B cell (primary cell): ENCODE measurements around the gene NAXE. TPM values are rescaled to one million over a fixed set of nuclear protein-coding genes. Genes with fewer than 3 reads are reported as not detected.

Experiments
- ATAC-seq: fragments of 200-7000 bp; cut with Tn5 transposase; one replicate; pipeline ENCODE4 v1.10.0; 2021; ENCODE audit warnings: low read depth, mild to moderate bottlenecking, moderate number of reproducible peaks, moderate library complexity
- CTCF ChIA-PET: fragments of 350-600 bp; sonication (Branson Sonifier 250); formaldehyde crosslinking; loops from one replicate; lab custom pipeline; 2021; ENCODE audit warnings: antibody characterized with exemption, inconsistent platforms; lab: Charles Lee
- POLR2A ChIA-PET: fragments of 350-600 bp; sonication (Branson Sonifier 250); formaldehyde crosslinking; loops from one replicate; lab custom pipeline; 2021; ENCODE audit warnings: antibody characterized with exemption; lab: Charles Lee
- DNase-seq: peaks from one replicate; pipeline ENCODE4 v3.0.0; 2013
- H2AFZ ChIP-seq: 2 replicates; pipeline ENCODE4 v1.6.1; 2012; ENCODE audit warnings: mild to moderate bottlenecking, low read depth, low read length; ENCODE audit not compliant: insufficient read depth, poor library complexity, severe bottlenecking
- H3K27ac ChIP-seq, 2 donors: 1 replicate in 1 of 2; 2 replicates in 1 of 2; pipeline ENCODE4 v1.5.1; 2012 to 2013; ENCODE audit warnings: low read length in 2 of 2, mild to moderate bottlenecking in 2 of 2, moderate library complexity in 1 of 2
- H3K27me3 ChIP-seq, 4 experiments: fragments of 200-600 bp in 1 of 4; sonication (generic) in 1 of 4; replicated peaks in 1 of 4; 1 replicate in 2 of 4; 2 replicates in 2 of 4; pipeline versions ENCODE4 v1.6.1 to v1.7.0; 2013 to 2016; ENCODE audit warnings: low read length in 3 of 4, mild to moderate bottlenecking in 2 of 4, mixed read lengths in 1 of 4, moderate library complexity in 1 of 4; ENCODE audit not compliant: insufficient read depth in 4 of 4, control insufficient read depth in 3 of 4; ENCODE audit errors: control extremely low read depth in 1 of 4
- H3K36me3 ChIP-seq, 2 experiments: replicated peaks in 1 of 2; 1 replicate in 1 of 2; 2 replicates in 1 of 2; pipeline versions ENCODE4 v1.6.1 to v1.7.1; 2013; ENCODE audit warnings: low read length in 1 of 2; ENCODE audit not compliant: insufficient read depth in 2 of 2, control insufficient read depth in 1 of 2; ENCODE audit errors: control extremely low read depth in 1 of 2, extremely low read depth in 1 of 2
- H3K4me1 ChIP-seq, 2 donors: fragments of 200-600 bp in 1 of 2; sonication (generic) in 1 of 2; 1 replicate in 1 of 2; 2 replicates in 1 of 2; pipeline versions ENCODE4 v1.5.1 to v1.6.1; 2013 to 2017; ENCODE audit warnings: low read length in 2 of 2; ENCODE audit not compliant: control insufficient read depth in 2 of 2, insufficient read depth in 2 of 2
- H3K4me2 ChIP-seq: replicated peaks from 2 replicates; pipeline ENCODE3; 2012; ENCODE audit warnings: mild to moderate bottlenecking, low read depth, low read length; ENCODE audit not compliant: poor library complexity, severe bottlenecking
- H3K4me3 ChIP-seq, 5 experiments: fragments of 200-600 bp in 1 of 5; sonication (generic) in 1 of 5; 1 replicate in 3 of 5; 2 replicates in 2 of 5; pipeline versions ENCODE4 v1.5.1 to v1.7.0; 2011 to 2016; ENCODE audit warnings: low read length in 4 of 5, mild to moderate bottlenecking in 4 of 5, low read depth in 2 of 5, control low read depth in 1 of 5, moderate library complexity in 1 of 5; ENCODE audit not compliant: insufficient read depth in 1 of 5; ENCODE audit errors: control extremely low read depth in 1 of 5, extremely low read depth in 1 of 5
- H3K79me2 ChIP-seq: fragments of 200-600 bp; sonication (generic); one replicate; pipeline ENCODE4 v1.6.0; 2016; ENCODE audit warnings: low read length; ENCODE audit not compliant: control insufficient read depth, insufficient read depth
- H3K9ac ChIP-seq: fragments of 200-600 bp; sonication (generic); 2 replicates; pipeline ENCODE4 v1.6.1; 2017; ENCODE audit warnings: mild to moderate bottlenecking, low read length, moderate library complexity
- H3K9me3 ChIP-seq, 3 donors: one replicate each; pipeline versions ENCODE4 v1.6.1 to v1.7.1; 2013; ENCODE audit warnings: low read length in 2 of 3; ENCODE audit not compliant: control insufficient read depth in 2 of 3, insufficient read depth in 1 of 3; ENCODE audit errors: control extremely low read depth in 1 of 3
- H4K20me1 ChIP-seq: 2 replicates; pipeline ENCODE4 v1.6.0; 2012; ENCODE audit warnings: mild to moderate bottlenecking, low read length; ENCODE audit not compliant: insufficient read depth, control insufficient read depth, poor library complexity, severe bottlenecking
- H3K27ac Mint-ChIP-seq: one replicate; pipeline ENCODE4 v1.8.0; 2021; ENCODE audit warnings: mixed read lengths
- H3K27me3 Mint-ChIP-seq: one replicate; pipeline ENCODE4 v1.8.0; 2021; ENCODE audit warnings: mixed read lengths
- H3K4me1 Mint-ChIP-seq: one replicate; pipeline ENCODE4 v1.8.0; 2021; ENCODE audit warnings: mixed read lengths
- H3K4me3 Mint-ChIP-seq: one replicate; pipeline ENCODE4 v1.8.0; 2021; ENCODE audit warnings: mixed read lengths
- H3K9me3 Mint-ChIP-seq: one replicate; pipeline ENCODE4 v1.8.0; 2022; ENCODE audit warnings: mixed read lengths; ENCODE audit not compliant: insufficient read depth
- EZH2 ChIP-seq: IDR thresholded peaks from 2 replicates; pipeline ENCODE4 v1.6.1; 2012; ENCODE audit warnings: borderline replicate concordance, low read depth, mild to moderate bottlenecking, moderate library complexity, low read length; ENCODE audit not compliant: insufficient read depth, poor library complexity, severe bottlenecking
- WGBS: methylation state at CpG from one replicate; pipeline ENCODE4 v1.1.5; 2013; ENCODE audit warnings: missing lambda C conversion rate; ENCODE audit not compliant: insufficient coverage; 5-methylcytosine and 5-hydroxymethylcytosine counted together
- intact Hi-C: fragments of 100-400 bp; cut with micrococcal nuclease; formaldehyde crosslinking; loops from one replicate; pipeline ENCODE4 v1.10.0; 2022
- polyA plus RNA-seq: library from polyadenylated mRNA; depleted of rRNA; stranded (reverse); fragments of >200 nt; gene quantifications from 2 replicates; pipeline ENCODE4 v1.2.3, GENCODE V29; 2012
- total RNA-seq, 2 donors: library from RNA; stranded (reverse); fragments of 120-200 nt in 1 of 2; gene quantifications; 1 replicate in 1 of 2; 2 replicates in 1 of 2; pipeline versions ENCODE4 v1.2.3 to v1.2.4, GENCODE V29; 2013 to 2022
- TF ChIP-seq, protein P1 (sequence below): fragments of 200-600 bp; IDR thresholded peaks from one replicate; pipeline ENCODE4 v1.8.0; 2022; ENCODE audit warnings: antibody characterized with exemption, mild to moderate bottlenecking

The NAXE gene
- total and polyA plus RNA-seq, 2 donors (not counting 1 experiment from before 2014, with no cell fraction given): 42.8 to 59.7 TPM

DNA sequence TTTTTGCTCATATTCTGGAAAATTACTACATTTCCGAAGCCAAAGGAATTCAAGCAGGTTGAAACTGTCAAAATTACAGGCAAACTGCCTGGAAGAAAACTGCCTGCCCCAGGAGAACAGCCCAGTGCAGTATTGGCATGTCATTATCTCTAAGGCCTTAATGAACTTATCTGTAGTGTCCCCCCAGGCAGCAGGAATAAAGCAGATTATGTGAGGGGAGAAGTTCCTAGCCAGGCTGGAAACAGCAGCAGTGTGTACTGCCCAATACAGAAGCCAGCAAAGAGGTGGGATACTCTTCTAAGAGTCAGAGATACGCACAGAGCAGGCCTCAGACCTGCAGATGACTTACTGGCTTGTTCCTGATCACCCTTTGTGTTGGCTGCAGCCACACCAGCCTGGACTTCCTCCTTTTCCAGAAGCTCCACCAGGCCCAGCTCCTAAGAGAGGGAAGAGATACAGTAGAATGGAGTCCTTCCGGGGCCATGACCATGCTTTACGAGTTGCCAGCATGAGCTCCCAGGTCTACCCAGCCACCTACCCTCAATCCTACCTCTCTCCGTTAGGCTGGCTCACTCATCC, 30.9 kb upstream of the NAXE start:
- H3K9me3 Mint-ChIP-seq: no peaks in the 10 kb centered on the region
- no peak overlapping the region for H2AFZ ChIP-seq
- H3K27me3 Mint-ChIP-seq: no peaks in the 10 kb centered on the region
- ChIA-PET POLR2A (no interaction called here), CTCF (interaction anchor here (0.7 kb wide), 1 partner anchor 11 kb away, joined by 3 read pairs; the partner anchor contains the start of gene IQGAP3)
- peaks cover under 1% of the 10 kb centered on the region for H3K4me1 Mint-ChIP-seq
- ATAC-seq (no peak), DNase-seq (no peak)
- H3K27ac Mint-ChIP-seq: no peak overlapping the region
- H3K27me3 ChIP-seq: no peaks in the 10 kb centered on the region
- intact Hi-C loops: no loop called here
- no peak overlapping the region for H3K4me3 Mint-ChIP-seq
- TF ChIP-seq, protein P1, sequence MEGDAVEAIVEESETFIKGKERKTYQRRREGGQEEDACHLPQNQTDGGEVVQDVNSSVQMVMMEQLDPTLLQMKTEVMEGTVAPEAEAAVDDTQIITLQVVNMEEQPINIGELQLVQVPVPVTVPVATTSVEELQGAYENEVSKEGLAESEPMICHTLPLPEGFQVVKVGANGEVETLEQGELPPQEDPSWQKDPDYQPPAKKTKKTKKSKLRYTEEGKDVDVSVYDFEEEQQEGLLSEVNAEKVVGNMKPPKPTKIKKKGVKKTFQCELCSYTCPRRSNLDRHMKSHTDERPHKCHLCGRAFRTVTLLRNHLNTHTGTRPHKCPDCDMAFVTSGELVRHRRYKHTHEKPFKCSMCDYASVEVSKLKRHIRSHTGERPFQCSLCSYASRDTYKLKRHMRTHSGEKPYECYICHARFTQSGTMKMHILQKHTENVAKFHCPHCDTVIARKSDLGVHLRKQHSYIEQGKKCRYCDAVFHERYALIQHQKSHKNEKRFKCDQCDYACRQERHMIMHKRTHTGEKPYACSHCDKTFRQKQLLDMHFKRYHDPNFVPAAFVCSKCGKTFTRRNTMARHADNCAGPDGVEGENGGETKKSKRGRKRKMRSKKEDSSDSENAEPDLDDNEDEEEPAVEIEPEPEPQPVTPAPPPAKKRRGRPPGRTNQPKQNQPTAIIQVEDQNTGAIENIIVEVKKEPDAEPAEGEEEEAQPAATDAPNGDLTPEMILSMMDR: no peak
- no peak for TF ChIP-seq EZH2
- H3K79me2 ChIP-seq: no peaks in the 10 kb centered on the region
- no peak overlapping the region for H3K9ac ChIP-seq
- H3K4me1 ChIP-seq: no peaks in the 10 kb centered on the region
- peaks cover 0 to 2% (median 0%) of the 10 kb centered on the region in 3 donors for H3K9me3 ChIP-seq
- 100% methylated on average over 1 of the region's 5 CpGs for WGBS
- no peaks in the 10 kb centered on the region for H4K20me1 ChIP-seq
- H3K36me3 ChIP-seq: no peaks in the 10 kb centered on the region
- no peak overlapping the region for H3K4me3 ChIP-seq
- H3K27ac ChIP-seq: no peak overlapping the region
- no peak overlapping the region for H3K4me2 ChIP-seq

DNA sequence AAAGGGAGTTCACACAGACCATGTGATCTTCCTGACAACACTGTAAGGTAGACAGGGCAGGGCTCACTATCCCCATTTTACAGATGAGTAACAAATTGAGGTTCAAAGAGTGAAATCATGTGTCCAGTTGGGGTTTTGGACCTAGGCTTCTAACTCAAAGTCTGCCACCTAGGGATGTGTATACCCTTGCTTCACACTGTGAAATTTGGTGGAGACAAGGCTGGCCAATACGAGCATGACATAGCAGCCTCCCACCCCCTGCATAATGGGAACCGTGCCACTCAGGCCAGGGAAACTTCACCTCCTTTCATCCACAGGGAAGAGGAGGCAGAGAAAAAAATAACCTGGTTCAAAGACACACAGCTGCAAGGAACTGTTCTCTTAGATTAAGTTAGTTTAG, 26.1 kb upstream of the NAXE start:
- Histone ChIP-seq H3K27me3 (peaks cover 0 to 6% (median 0%) of the 10 kb centered on the region in 4 experiments), H3K79me2 (no peaks in the 10 kb centered on the region), H3K4me1 (no peaks in the 10 kb centered on the region), H3K4me3 (no peak overlapping the region), H3K36me3 (no peaks in the 10 kb centered on the region), H3K4me2 (no peak overlapping the region), H4K20me1 (no peaks in the 10 kb centered on the region), H2AFZ (no peak overlapping the region), H3K27ac (no peak overlapping the region), H3K9ac (no peak overlapping the region), H3K9me3 (no peaks in the 10 kb centered on the region)
- H3K27me3 Mint-ChIP-seq: no peaks in the 10 kb centered on the region
- H3K4me1 Mint-ChIP-seq: no peaks in the 10 kb centered on the region
- TF ChIP-seq EZH2: no peak
- TF ChIP-seq, protein P1: no peak
- no peak overlapping the region for H3K27ac Mint-ChIP-seq
- POLR2A ChIA-PET: no interaction called here
- ATAC-seq: no peak
- DNase-seq: no peak
- H3K9me3 Mint-ChIP-seq: no peaks in the 10 kb centered on the region
- CTCF ChIA-PET: interaction anchor here (1.6 to 1.7 kb wide), 2 partner anchors 85 to 160 kb away, joined by 3 to 5 read pairs; no protein-coding TSS in a partner anchor
- no CpG with 5 or more reads among the region's 2 CpGs for WGBS
- no peak overlapping the region for H3K4me3 Mint-ChIP-seq
- intact Hi-C loops: no loop called here
